Measurements from ENCODE around the gene ZNF319.

ZNF319 gene

DNA sequence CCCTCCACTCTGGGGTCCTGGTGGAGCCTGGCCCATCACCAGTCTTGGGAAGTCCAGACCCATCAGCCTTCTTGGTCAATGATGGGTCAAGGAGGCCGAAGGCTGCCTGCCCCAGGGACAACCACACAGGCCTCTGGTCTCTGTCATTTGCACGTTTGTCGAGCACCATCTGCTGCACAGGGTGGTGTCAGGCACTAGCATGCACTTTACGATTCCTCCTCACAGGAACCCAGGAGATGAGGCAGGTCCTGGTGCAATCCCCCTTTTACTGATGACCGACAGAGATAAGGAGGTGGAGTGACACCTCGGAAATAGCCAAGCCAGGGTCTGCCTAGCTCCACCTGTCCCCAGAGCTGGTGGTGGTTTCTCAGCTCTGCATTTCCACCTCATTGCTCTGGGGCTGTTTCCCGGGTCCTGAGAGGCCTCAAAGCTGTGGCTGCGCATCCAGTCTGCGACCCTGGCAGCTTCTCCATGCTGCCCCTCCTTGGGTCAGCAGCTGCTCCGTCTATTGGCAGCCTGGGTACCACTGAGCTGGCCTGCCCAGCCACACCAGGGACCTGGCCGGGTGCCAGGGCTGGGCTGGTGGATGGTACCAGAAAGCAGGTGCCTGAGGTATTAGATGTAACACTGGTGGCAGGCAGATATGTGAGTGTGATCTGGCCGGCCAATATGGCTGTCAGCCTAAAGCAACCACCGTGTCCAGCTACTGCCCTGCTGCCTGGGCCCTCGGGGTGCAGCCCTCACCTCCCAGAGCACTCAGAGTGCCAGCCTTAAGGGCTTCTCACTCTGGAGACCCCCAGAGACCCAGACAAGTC, 35.1 kb upstream of the ZNF319 start:
- DNase-seq (ENCODE audit: low spot score): no peak

DNA sequence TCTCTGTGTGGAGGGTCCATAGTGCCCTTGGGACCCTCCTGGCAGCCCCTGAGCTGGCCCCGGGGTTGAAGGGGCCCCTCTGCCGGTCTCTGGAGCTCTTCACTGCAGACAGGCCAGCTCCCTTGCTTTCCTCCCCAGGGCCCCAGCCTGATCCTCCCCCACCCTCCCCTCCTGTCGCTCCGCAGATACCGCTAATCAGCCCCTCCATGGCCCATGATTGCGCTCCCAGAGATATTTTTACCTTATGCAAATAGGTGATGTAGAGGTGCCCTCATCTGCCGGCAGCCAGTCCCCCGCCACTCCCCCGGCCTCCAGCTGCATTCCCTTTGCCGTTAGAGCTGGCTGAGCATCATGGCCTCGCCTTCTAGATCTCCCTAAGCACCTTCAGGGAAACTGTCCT, 34.3 kb upstream of the ZNF319 start:
- DNase-seq (ENCODE audit: low spot score): no peak
- TF ChIP-seq, protein P1, sequence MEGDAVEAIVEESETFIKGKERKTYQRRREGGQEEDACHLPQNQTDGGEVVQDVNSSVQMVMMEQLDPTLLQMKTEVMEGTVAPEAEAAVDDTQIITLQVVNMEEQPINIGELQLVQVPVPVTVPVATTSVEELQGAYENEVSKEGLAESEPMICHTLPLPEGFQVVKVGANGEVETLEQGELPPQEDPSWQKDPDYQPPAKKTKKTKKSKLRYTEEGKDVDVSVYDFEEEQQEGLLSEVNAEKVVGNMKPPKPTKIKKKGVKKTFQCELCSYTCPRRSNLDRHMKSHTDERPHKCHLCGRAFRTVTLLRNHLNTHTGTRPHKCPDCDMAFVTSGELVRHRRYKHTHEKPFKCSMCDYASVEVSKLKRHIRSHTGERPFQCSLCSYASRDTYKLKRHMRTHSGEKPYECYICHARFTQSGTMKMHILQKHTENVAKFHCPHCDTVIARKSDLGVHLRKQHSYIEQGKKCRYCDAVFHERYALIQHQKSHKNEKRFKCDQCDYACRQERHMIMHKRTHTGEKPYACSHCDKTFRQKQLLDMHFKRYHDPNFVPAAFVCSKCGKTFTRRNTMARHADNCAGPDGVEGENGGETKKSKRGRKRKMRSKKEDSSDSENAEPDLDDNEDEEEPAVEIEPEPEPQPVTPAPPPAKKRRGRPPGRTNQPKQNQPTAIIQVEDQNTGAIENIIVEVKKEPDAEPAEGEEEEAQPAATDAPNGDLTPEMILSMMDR (IDR thresholded peaks at IDR 0.05; ENCODE audit: extremely low read depth, missing control alignments): no peak

More for the DNA sequence above, 35.1 kb upstream of the ZNF319 start:
- TF ChIP-seq, protein P1 (IDR thresholded peaks at IDR 0.05; ENCODE audit: extremely low read depth, missing control alignments): no peak

- TF ChIP-seq, protein P1 (IDR thresholded peaks at IDR 0.05; ENCODE audit: extremely low read depth, missing control alignments): no peak
- no peak for DNase-seq (ENCODE audit: low spot score)
Observed at GRCh38 chr16:58034128-58034685, 33.7 kb upstream of the ZNF319 start.

- DNase-seq (ENCODE audit: low spot score): no peak
- TF ChIP-seq, protein P1 (IDR thresholded peaks at IDR 0.05; ENCODE audit: extremely low read depth, missing control alignments): no peak
Observed at GRCh38 chr16:58032710-58033293, 32.3 kb upstream of the ZNF319 start.

- DNase-seq (ENCODE audit: low spot score): peak; percentile 13
- TF ChIP-seq, protein P1 (IDR thresholded peaks at IDR 0.05; ENCODE audit: extremely low read depth, missing control alignments): no peak
Observed at GRCh38 chr16:58031016-58031800, 30.7 kb upstream of the ZNF319 start.

DNA sequence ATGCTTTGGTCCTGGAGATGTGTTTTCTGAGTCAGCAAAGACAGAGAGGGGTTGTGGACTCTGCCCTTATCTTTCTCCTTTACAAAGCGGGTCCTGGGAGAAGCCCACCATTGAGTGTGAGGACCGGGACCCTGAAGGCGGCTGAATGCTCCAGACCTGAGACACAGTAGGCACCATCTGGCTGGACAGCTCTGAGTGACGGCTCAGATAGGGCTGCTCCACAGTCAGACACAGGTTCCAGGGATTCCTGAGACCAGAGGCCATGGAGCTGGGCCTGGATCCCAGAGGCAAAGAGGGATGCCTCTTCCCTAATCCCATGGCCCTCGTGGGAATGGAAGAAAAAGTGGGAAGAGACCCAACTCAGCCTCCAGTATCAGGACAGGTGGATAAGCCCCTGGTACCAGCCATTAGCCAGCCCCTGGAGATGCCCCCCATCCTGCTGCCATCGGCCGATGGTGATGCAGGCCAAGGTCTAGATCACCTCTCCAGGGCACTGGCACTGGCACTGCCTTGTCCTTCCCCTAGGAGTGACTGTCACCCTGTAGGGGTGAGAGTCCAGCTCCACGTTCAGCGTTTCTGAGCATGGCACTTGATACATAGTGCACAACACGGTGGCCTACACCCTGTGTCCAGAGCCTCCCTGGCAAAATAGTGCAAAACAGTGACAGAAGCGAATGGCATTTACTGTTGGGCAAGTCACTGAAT, 29.8 kb upstream of the ZNF319 start:
- TF ChIP-seq, protein P1 (IDR thresholded peaks at IDR 0.05; ENCODE audit: extremely low read depth, missing control alignments): no peak
- DNase-seq (ENCODE audit: low spot score): no peak
